Activated CD8-positive, alpha-beta memory T cell treated with anti-CD3 and anti-CD28 coated beads, Interleukin-2, amount 50 U/mL, for 1 hour (primary cell): Measurements from ENCODE around the gene KRT39.

ENCODE experiments used
- DNase-seq: peaks from one replicate; pipeline ENCODE4 v3.0.0-alpha.2; 2020; ENCODE audit errors: extremely low read depth

Gene KRT39

DNA sequence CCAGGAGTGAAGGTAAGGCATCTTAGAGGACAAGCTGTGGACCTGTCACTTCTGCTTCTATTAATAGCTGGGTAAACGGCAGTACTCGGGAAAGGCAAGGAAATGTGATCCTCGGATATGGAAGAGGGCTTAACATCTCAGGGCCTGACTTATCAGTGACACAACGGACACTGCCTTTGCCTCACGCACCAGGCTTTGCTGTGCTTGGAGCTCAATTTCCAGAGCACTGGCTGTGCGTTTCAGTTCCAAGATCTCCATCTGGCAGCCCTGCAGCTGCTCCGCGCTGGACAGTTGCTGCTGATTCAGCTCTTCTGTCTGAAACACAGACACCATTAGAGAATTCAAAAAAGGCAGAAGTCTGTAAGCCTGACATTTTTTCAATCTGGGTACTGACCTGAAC, 13.8 kb upstream of the KRT39 start:
- DNase-seq, result no peak

DNA sequence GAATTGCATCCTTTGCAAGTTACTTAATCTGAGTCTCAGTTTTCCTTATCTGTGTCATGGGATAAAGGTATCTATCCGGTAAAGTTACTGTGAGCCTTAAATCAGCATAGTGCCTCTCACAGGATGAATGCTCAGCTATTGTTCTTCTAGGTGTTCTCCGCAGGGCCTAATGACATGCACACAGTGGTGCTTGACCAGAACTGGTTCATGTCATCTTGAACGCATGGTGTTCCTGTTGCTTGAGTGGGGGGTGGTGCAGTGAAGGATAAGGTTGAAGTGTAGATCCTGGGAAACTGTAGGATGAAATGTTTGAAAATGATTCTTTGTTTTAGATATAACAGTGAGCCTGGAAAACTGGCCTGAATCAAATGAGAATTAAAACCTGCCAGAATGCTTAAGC, 13.4 kb upstream of the KRT39 start:
- no peak for DNase-seq

DNA sequence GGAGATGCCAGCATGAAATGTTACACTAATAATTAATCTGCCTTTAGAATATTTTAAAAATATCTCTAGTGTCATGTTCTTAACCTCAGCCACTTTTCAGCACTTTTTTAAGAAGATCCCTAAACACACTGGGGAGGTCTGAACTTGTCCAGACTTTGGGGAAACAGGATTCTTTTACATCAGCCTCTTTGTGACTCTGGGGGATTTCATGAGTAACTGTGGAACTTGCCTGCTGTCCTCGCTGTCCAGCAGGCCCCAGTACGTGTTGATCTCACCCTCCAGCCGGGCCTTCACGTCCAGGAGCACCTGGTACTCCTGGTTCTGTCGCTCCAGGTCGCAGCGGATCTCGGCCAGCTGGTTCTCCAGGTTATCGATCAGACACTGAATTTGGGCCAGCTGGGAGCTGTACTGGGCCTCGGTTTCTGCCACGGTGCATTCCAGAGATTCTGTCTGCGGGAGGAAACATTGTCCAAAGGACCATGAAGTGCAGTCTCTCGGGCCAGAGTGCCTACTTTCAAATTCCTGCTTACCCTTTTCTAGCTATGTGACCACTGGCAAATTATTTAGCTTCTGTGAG, 11.9 kb upstream of the KRT39 start:
- no peak for DNase-seq

- DNase-seq, result no peak
Observed at GRCh38 chr17:40975516-40975915, 8.8 kb upstream of the KRT39 start.

GRCh38 chr17:40974366-40974765, 7.6 kb upstream of the KRT39 start:
- no peak for DNase-seq

DNA sequence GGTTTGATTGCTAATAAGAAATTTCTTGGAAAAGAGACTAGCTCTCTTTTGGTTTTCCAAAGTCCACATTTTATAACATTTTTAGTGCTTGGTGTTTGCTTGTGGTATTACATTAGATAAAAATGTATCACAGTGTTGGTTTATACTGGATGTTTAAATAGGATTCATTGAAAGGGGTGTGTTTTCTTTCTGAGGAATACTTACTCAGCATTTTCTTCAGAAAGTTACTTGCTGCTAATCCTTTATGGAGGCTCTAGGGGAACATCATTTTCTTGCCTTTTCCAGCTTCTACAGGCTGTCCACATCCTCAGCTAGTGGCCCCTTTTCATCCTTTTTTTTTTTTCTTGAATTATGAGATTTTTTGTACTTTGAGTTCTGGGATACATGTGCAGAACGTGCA, 834 bp upstream of the KRT39 start:
- no peak for DNase-seq

- DNase-seq, result no peak
Observed at GRCh38 chr17:40963838-40964237, 2.9 kb downstream of the KRT39 start.

GRCh38 chr17:40962059-40962561, 4.6 kb downstream of the KRT39 start:
- DNase-seq, result no peak

- no peak for DNase-seq
Observed at GRCh38 chr17:40961591-40961990, 5.2 kb downstream of the KRT39 start.

GRCh38 chr17:40960144-40960543, 6.6 kb downstream of the KRT39 start:
- no peak for DNase-seq

DNA sequence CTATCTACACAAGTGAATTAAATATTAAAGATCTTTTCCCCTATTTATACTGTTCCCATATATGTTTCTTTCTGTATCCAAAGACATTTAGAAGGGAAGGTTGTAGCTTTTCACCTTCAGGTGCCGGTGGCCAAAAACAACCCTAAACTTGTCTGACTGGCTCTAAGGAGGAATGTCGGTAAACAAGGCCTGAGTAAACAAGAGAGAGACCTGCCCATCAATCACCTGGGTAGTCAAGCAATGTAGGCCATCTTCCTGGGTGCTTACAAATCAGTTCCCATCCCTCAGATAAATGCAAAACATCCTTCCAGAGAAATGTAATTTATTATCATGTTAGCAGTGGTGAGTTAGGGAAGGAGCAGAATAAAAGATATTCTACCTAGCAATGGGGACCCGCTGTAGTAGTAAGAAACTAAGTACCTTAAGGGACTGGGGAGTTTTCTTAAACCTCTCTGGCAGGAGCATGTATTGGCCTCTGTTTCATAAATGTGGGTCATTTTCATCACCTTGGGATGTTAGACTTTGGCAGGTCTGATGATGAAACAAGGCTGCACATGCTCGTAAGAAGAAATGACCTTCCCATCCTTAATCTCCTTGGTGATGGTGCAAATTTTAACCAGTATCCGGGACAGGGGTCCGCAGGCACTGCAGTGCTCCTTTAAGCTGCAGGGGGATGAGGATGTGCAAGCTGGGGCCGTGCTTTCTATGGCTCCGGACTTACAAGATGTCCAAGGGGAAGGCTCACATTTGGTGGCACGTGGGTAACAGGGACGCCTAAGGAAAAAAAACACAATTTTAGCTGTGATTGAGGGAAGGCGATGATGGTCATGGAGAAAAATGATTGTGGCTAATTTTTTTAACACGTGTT, 8.4 kb downstream of the KRT39 start:
- DNase-seq, result no peak

DNA sequence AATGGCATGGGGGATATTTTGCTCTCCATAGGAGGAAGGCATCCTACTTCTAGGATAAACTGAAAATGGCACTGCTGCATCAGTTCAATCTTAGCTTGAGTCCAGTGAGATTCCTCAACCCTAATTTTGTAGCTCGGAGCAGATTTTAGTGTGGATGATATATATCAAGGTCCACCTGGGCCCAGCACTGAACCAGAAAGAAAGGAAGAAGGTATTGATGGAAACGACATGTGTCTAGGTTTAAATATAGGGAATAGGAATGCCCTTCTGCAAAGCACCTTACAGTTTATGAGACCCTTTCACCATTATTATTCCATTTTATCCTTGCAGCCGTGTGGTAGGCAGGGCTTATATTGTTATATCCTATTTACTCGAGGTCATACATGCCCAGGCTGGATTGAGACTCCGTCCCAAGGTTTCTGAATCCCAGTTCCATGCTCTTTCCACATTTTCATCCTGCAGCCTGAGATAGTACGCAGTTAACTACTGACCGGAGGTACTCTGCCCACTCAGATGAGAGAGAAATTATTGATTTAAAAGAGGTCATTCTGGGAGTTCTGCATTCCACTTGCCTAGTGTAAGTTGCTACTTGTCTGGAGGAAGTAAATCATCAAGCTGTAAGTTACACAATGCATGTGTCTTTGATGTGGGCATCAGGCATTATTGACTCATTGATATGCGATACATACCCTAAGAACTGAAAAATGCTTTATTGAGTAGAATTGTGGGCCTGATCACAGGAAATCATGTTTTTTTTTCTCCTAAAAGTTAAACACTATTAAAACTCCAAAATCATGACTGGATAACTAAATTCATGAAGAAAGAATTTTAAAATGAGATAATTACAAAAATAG, 10.1 kb downstream of the KRT39 start:
- no peak for DNase-seq

- DNase-seq, result no peak
Observed at GRCh38 chr17:40953881-40954280, 12.9 kb downstream of the KRT39 start.

DNA sequence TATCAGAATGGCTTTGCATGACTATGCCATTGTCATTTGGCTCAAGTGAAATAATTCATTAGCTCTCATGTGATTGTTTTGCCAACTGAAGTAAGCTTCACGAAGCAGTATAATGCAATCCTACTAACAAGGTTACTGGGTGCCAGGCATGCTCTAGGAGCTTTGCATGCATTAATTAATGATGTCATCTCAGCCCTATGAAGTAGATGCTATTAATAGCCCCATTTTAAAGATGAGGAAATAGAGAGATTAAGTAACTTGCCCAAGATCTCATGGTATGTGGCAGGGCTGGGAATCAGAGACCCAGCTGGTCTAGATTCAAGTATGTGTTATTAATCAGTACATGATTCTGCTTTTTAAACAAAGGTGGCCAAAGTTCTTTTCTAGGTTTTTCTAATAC, 14.1 kb downstream of the KRT39 start:
- no peak for DNase-seq

- DNase-seq, result no peak
Observed at GRCh38 chr17:40952154-40952553, 14.6 kb downstream of the KRT39 start.

DNA sequence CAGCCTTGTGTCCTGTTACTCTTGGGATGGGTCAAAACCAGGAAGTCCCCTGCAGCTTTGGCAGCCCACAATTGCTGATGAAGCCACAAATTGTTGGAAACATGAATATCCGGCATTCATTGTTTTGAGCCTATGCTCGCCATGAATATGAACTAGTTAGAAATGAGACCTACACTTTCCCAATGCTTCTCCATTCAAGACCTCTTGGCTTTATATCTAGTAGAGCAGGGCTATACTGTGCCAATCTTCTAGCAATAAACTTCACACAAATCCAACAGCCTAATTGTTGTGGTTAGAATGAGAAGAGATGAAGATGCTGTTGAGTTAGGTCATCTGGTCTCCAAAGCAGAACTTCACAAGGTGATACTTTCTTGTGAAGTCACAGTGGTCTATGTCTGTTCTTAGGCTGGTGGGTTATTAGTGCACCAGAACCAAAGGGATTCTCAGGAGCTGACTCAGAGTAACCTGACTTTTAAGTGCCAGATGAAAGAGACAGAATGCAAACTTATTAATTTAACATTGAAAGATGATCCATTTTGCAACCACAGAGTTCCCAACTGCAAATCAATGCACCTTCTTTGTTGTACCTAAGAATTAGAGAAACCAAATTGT, 15.6 kb downstream of the KRT39 start:
- DNase-seq, result no peak

- no peak for DNase-seq
Observed at GRCh38 chr17:40950176-40950575, 16.6 kb downstream of the KRT39 start.

- no peak for DNase-seq
Observed at GRCh38 chr17:40949418-40949817, 17.3 kb downstream of the KRT39 start.

- no peak for DNase-seq
Observed at GRCh38 chr17:40947929-40948328, 18.8 kb downstream of the KRT39 start.

GRCh38 chr17:40945414-40945813, 21.3 kb downstream of the KRT39 start:
- DNase-seq, result no peak

GRCh38 chr17:40944531-40944930, 22.2 kb downstream of the KRT39 start:
- no peak for DNase-seq

GRCh38 chr17:40942553-40942952, 24.2 kb downstream of the KRT39 start:
- DNase-seq, result no peak
